Endothelial cell of umbilical vein (primary cell): ENCODE results near the gene DGKI.

Experiments used
- EZH2 ChIP-seq: IDR thresholded peaks from 2 replicates; pipeline ENCODE4 v1.6.1; 2012; ENCODE audit warnings: borderline replicate concordance, low read depth, mild to moderate bottlenecking, moderate library complexity, low read length, inconsistent platforms; ENCODE audit not compliant: severe bottlenecking
- FOS ChIP-seq: IDR thresholded peaks from 2 replicates; pipeline ENCODE4 v1.6.1; 2011; ENCODE audit warnings: mild to moderate bottlenecking, low read length, moderate library complexity, borderline replicate concordance; ENCODE audit not compliant: insufficient read depth
- GATA2 ChIP-seq: IDR thresholded peaks from 2 replicates; pipeline ENCODE4 v1.7.0; 2011; ENCODE audit warnings: low read depth, mild to moderate bottlenecking, moderate library complexity, mixed read lengths, low read length; ENCODE audit not compliant: insufficient read length, insufficient read depth
- MYC ChIP-seq: IDR thresholded peaks from one replicate; pipeline ENCODE4 v1.6.1; 2011; ENCODE audit warnings: mild to moderate bottlenecking, low read depth, low read length
- POLR2A ChIP-seq: IDR thresholded peaks from 2 replicates; pipeline ENCODE4 v1.6.1; 2012; ENCODE audit warnings: low read depth, mild to moderate bottlenecking, control low read depth, low read length
- POLR2AphosphoS5 ChIP-seq: IDR thresholded peaks from 2 replicates; pipeline ENCODE4 v1.6.1; 2012; ENCODE audit warnings: low read depth, mild to moderate bottlenecking, control low read depth, low read length, moderate library complexity; ENCODE audit not compliant: insufficient read depth
- TF ChIP-seq, protein P1 (sequence below), 2 donors: IDR thresholded peaks; 1 replicate in 1 of 2; 2 replicates in 1 of 2; pipeline ENCODE4 v1.5.1; 2011; ENCODE audit warnings: low read length in 2 of 2, mild to moderate bottlenecking in 2 of 2, moderate library complexity in 2 of 2, control low read depth in 1 of 2, inconsistent platforms in 1 of 2, low read depth in 1 of 2; ENCODE audit not compliant: insufficient read depth in 1 of 2; ENCODE audit errors: extremely low read depth in 1 of 2
- TF ChIP-seq, protein P2 (sequence below): IDR thresholded peaks from 2 replicates; pipeline ENCODE4 v1.6.1; 2011; ENCODE audit not compliant: insufficient read depth, insufficient read length

DNA sequence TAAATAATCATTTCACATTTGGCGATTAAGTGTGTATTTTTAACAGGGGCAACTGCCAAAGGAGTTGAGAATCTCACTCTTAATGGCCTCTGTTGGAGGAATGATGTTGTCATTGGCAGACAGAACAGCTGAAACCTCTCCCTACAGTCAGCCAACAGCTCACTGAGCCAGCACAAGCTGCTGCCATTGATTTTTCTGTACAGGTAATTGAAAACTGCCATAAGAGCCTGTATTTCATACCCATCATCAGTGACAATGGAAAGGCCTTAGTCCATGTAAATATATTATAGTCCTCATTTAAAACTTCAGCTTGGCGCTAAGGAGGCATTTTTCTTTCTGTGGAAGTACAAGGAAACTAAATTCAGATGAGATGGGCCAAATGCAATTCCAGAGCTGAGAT, 475.2 kb downstream of the DGKI start:
- TF ChIP-seq, protein P1, sequence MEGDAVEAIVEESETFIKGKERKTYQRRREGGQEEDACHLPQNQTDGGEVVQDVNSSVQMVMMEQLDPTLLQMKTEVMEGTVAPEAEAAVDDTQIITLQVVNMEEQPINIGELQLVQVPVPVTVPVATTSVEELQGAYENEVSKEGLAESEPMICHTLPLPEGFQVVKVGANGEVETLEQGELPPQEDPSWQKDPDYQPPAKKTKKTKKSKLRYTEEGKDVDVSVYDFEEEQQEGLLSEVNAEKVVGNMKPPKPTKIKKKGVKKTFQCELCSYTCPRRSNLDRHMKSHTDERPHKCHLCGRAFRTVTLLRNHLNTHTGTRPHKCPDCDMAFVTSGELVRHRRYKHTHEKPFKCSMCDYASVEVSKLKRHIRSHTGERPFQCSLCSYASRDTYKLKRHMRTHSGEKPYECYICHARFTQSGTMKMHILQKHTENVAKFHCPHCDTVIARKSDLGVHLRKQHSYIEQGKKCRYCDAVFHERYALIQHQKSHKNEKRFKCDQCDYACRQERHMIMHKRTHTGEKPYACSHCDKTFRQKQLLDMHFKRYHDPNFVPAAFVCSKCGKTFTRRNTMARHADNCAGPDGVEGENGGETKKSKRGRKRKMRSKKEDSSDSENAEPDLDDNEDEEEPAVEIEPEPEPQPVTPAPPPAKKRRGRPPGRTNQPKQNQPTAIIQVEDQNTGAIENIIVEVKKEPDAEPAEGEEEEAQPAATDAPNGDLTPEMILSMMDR (IDR thresholded peaks at IDR 0.05; ENCODE audit: extremely low read depth in 1 of 2, insufficient read depth in 1 of 2, low read depth in 1 of 2, low read length in 2 of 2), result no peak
- no peak for TF ChIP-seq POLR2A
- no peak for TF ChIP-seq MYC
- no peak for TF ChIP-seq EZH2
- no peak for TF ChIP-seq POLR2AphosphoS5
- TF ChIP-seq, protein P2, sequence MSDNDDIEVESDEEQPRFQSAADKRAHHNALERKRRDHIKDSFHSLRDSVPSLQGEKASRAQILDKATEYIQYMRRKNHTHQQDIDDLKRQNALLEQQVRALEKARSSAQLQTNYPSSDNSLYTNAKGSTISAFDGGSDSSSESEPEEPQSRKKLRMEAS, result no peak
- TF ChIP-seq GATA2, result no peak
- no peak for TF ChIP-seq FOS
